ENCODE data around the gene CREB3L4.

- TF ChIP-seq ZSCAN21 (CRISPR knock-in tag; IDR thresholded peaks at IDR 0.05; ENCODE audit: borderline replicate concordance): no peak
- no peak for TF ChIP-seq ZNF670 (CRISPR knock-in tag; IDR thresholded peaks at IDR 0.05; ENCODE audit: borderline replicate concordance)
- TF ChIP-seq SSRP1 (CRISPR knock-in tag; IDR thresholded peaks at IDR 0.05): no peak
- no peak for TF ChIP-seq CTCF (CRISPR knock-in tag; IDR thresholded peaks at IDR 0.05)
- no peak for TF ChIP-seq ZNF225 (CRISPR knock-in tag; IDR thresholded peaks at IDR 0.05)
- no peak for TF ChIP-seq ZFP41 (CRISPR knock-in tag; IDR thresholded peaks at IDR 0.05; ENCODE audit: borderline replicate concordance)
- TF ChIP-seq CBX2 (IDR thresholded peaks at IDR 0.05; ENCODE audit: low read depth, low read length): no peak
- TF ChIP-seq CBX2 (CRISPR knock-in tag; IDR thresholded peaks at IDR 0.05; ENCODE audit: low read depth): no peak
- no peak for TF ChIP-seq ZFP1 (CRISPR knock-in tag; IDR thresholded peaks at IDR 0.05)
- TF ChIP-seq SRF (IDR thresholded peaks at IDR 0.05; ENCODE audit: low read depth, low read length): no peak
- TF ChIP-seq ZKSCAN1 (IDR thresholded peaks at IDR 0.05; ENCODE audit: low read length): no peak
- TF ChIP-seq ZBTB34 (CRISPR knock-in tag; IDR thresholded peaks at IDR 0.05): no peak
- no peak for TF ChIP-seq PREB (CRISPR knock-in tag; IDR thresholded peaks at IDR 0.05)
- TF ChIP-seq EP300 (IDR thresholded peaks at IDR 0.05; ENCODE audit: low read depth in 2 of 2, low read length in 2 of 2): no peak
- TF ChIP-seq EP300 (CRISPR knock-in tag; IDR thresholded peaks at IDR 0.05; ENCODE audit: borderline replicate concordance): no peak
- no peak for TF ChIP-seq ZFP36L2 (CRISPR knock-in tag; IDR thresholded peaks at IDR 0.05)
Measured at GRCh38 chr1:154000420-154000819, 32.7 kb downstream of the CREB3L4 start.

Data from HepG2 (cell line).